ENCODE data around the gene NRXN3. TPM values are rescaled to one million over a fixed set of nuclear protein-coding genes. Genes with fewer than 3 reads are reported as not detected.

Gene NRXN3
- total and polyA plus RNA-seq, 2 donors (not counting 1 experiment from before 2014, with no cell fraction given): not detected

DNA sequence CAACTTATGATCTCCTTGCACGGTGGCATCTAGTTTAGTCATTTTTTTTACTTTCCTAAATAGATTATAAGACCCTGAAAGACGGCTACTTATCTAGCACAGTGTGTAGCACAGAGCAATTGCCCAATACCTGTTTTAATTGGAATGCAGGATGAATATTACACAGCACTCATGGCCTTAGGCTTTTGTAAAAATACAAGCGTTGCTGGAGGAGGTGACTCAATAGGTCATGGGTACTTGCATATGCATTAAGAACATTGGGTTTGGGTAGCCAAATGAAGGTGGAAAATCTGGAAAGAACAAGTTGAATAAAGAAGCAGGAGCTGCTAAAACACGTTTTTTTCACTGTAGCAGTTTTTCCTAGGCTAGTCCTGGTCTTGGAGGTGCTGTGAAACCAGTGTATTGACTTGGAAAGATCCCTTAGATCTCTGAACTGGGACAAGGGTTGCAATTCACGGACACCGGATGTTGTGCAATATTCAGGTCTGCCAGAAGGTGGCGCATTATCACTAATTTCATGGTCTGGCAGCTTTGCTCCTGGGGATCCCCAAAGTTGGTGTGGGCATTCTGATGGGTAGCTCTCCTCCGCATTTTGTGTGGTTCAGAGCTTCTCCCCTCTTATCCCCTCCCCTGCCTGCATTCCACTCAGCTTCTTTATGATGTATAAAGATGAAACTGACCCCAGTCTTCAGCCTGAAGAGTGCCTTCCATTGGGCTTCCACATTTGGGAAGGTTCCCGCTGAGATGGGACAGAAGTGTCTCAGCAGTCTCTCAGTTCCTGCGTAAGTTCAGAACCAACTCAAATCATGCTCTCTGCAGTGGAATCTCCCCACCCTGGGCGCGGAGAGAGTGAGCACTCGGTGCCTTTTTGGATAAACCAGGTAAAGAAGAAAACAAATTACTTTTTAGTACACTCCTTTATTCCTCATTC lies 278.3 kb downstream of the NRXN3 start:
- Histone ChIP-seq H3K79me2 (ENCODE audit: control insufficient read depth, insufficient read depth, low read length) (no peaks in the 10 kb centered on the region), H3K27ac (ENCODE audit: low read length in 2 of 2) (no peak overlapping the region), H3K4me1 (ENCODE audit: control insufficient read depth in 2 of 2, insufficient read depth in 2 of 2, low read length in 2 of 2) (no peaks in the 10 kb centered on the region), H3K9ac (ENCODE audit: low read length) (no peak overlapping the region), H3K27me3 (replicated peaks in 1 of 4; ENCODE audit: control extremely low read depth in 1 of 4, control insufficient read depth in 3 of 4, insufficient read depth in 4 of 4, low read length in 3 of 4) (no peaks in the 10 kb centered on the region), H3K4me2 (replicated peaks; ENCODE audit: low read depth, low read length, poor library complexity, severe bottlenecking) (no peak overlapping the region), H3K4me3 (ENCODE audit: control extremely low read depth in 1 of 5, extremely low read depth in 1 of 5, insufficient read depth in 1 of 5, low read depth in 2 of 5, low read length in 4 of 5) (no peak overlapping the region), H4K20me1 (ENCODE audit: control insufficient read depth, insufficient read depth, low read length, poor library complexity, severe bottlenecking) (no peaks in the 10 kb centered on the region), H3K9me3 (ENCODE audit: control extremely low read depth in 1 of 3, control insufficient read depth in 2 of 3, insufficient read depth in 1 of 3, low read length in 2 of 3) (no peaks in the 10 kb centered on the region), H3K36me3 (replicated peaks in 1 of 2; ENCODE audit: control extremely low read depth in 1 of 2, control insufficient read depth in 1 of 2, extremely low read depth in 1 of 2, insufficient read depth in 2 of 2, low read length in 1 of 2) (no peaks in the 10 kb centered on the region), H2AFZ (ENCODE audit: insufficient read depth, low read depth, low read length, poor library complexity, severe bottlenecking) (no peak overlapping the region)
- ATAC-seq (ENCODE audit: low read depth): no peak
- 33% methylated on average over 12 of the region's 13 CpGs for WGBS (ENCODE audit: insufficient coverage)
- TF ChIP-seq, protein P1, sequence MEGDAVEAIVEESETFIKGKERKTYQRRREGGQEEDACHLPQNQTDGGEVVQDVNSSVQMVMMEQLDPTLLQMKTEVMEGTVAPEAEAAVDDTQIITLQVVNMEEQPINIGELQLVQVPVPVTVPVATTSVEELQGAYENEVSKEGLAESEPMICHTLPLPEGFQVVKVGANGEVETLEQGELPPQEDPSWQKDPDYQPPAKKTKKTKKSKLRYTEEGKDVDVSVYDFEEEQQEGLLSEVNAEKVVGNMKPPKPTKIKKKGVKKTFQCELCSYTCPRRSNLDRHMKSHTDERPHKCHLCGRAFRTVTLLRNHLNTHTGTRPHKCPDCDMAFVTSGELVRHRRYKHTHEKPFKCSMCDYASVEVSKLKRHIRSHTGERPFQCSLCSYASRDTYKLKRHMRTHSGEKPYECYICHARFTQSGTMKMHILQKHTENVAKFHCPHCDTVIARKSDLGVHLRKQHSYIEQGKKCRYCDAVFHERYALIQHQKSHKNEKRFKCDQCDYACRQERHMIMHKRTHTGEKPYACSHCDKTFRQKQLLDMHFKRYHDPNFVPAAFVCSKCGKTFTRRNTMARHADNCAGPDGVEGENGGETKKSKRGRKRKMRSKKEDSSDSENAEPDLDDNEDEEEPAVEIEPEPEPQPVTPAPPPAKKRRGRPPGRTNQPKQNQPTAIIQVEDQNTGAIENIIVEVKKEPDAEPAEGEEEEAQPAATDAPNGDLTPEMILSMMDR (IDR thresholded peaks at IDR 0.05): peak; percentile 57
- TF ChIP-seq EZH2 (IDR thresholded peaks at IDR 0.05; ENCODE audit: borderline replicate concordance, insufficient read depth, low read depth, low read length, poor library complexity, severe bottlenecking): no peak
- H3K4me1 Mint-ChIP-seq: no peaks in the 10 kb centered on the region
- CTCF ChIA-PET: no interaction called here
- H3K27me3 Mint-ChIP-seq: peaks cover 2% of the 10 kb centered on the region
- H3K27ac Mint-ChIP-seq: no peak overlapping the region
- POLR2A ChIA-PET: no interaction called here
- no peak for DNase-seq
- intact Hi-C loops (cut with micrococcal nuclease): no loop called here
- no peaks in the 10 kb centered on the region for H3K9me3 Mint-ChIP-seq (ENCODE audit: insufficient read depth)
- H3K4me3 Mint-ChIP-seq: no peak overlapping the region

DNA sequence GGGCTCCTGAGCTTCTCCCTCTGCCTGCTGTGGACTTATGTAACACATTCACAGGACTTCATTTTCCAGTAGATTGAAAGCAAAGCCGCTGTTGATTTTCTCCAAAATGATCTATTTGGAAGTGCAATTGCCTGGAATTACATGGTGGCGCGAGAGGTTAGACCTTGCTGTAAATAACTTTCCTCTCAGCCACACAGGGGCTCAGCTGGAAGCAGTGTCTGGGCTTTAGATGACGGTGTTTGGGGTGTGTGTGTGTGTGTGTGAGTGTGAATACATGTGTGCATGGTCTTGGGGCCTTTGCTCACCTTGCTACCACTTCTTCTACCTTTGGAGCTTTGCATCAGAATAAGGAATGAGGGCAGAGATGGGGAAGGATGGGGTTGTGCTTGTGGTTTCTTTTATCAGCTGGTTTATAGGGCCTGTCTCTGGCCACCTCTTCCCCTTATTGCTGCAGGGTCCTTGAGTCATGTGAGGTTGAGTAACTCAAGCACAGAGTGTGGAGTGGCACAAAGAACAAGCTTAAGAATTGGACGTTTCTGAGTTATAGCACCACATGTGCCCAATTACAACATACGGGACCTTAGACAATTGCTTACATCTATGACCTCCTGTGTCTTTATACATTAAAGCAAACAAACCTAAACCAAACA lies 280.6 kb downstream of the NRXN3 start:
- H3K9me3 Mint-ChIP-seq (ENCODE audit: insufficient read depth): no peaks in the 10 kb centered on the region
- H3K4me1 ChIP-seq (ENCODE audit: control insufficient read depth in 2 of 2, insufficient read depth in 2 of 2, low read length in 2 of 2): no peaks in the 10 kb centered on the region
- no peaks in the 10 kb centered on the region for H3K36me3 ChIP-seq (replicated peaks in 1 of 2; ENCODE audit: control extremely low read depth in 1 of 2, control insufficient read depth in 1 of 2, extremely low read depth in 1 of 2, insufficient read depth in 2 of 2, low read length in 1 of 2)
- H4K20me1 ChIP-seq (ENCODE audit: control insufficient read depth, insufficient read depth, low read length, poor library complexity, severe bottlenecking): no peaks in the 10 kb centered on the region
- POLR2A ChIA-PET: no interaction called here
- WGBS (ENCODE audit: insufficient coverage): 60% methylated on average over 1 of the region's 6 CpGs
- ATAC-seq (ENCODE audit: low read depth) (no peak), DNase-seq (no peak)
- H3K9ac ChIP-seq (ENCODE audit: low read length): no peak overlapping the region
- no peak overlapping the region for H3K27ac Mint-ChIP-seq
- H2AFZ ChIP-seq (ENCODE audit: insufficient read depth, low read depth, low read length, poor library complexity, severe bottlenecking): no peak overlapping the region
- H3K27me3 Mint-ChIP-seq: peaks cover 2% of the 10 kb centered on the region
- no peak overlapping the region for H3K4me2 ChIP-seq (replicated peaks; ENCODE audit: low read depth, low read length, poor library complexity, severe bottlenecking)
- CTCF ChIA-PET: no interaction called here
- H3K4me3 ChIP-seq (ENCODE audit: control extremely low read depth in 1 of 5, extremely low read depth in 1 of 5, insufficient read depth in 1 of 5, low read depth in 2 of 5, low read length in 4 of 5): no peak overlapping the region
- no peak overlapping the region for H3K27ac ChIP-seq (ENCODE audit: low read length in 2 of 2)
- H3K9me3 ChIP-seq (ENCODE audit: control extremely low read depth in 1 of 3, control insufficient read depth in 2 of 3, insufficient read depth in 1 of 3, low read length in 2 of 3): no peaks in the 10 kb centered on the region
- TF ChIP-seq EZH2 (IDR thresholded peaks at IDR 0.05; ENCODE audit: borderline replicate concordance, insufficient read depth, low read depth, low read length, poor library complexity, severe bottlenecking): no peak
- TF ChIP-seq, protein P1 (IDR thresholded peaks at IDR 0.05): no peak
- no peaks in the 10 kb centered on the region for H3K27me3 ChIP-seq (replicated peaks in 1 of 4; ENCODE audit: control extremely low read depth in 1 of 4, control insufficient read depth in 3 of 4, insufficient read depth in 4 of 4, low read length in 3 of 4)
- intact Hi-C loops (cut with micrococcal nuclease): no loop called here
- H3K79me2 ChIP-seq (ENCODE audit: control insufficient read depth, insufficient read depth, low read length): no peaks in the 10 kb centered on the region
- no peak overlapping the region for H3K4me3 Mint-ChIP-seq
- H3K4me1 Mint-ChIP-seq: no peaks in the 10 kb centered on the region
